Epithelial cell of proximal tubule (primary cell): ENCODE data around the gene PRM3. TPM values are rescaled to one million over a fixed set of nuclear protein-coding genes. Genes with fewer than 3 reads are reported as not detected.

Source experiments
- DNase-seq: peaks from one replicate; pipeline ENCODE4 v3.0.0-alpha.2; 2011; ENCODE audit warnings: low read depth
- H3K4me3 ChIP-seq: 2 replicates; pipeline ENCODE4 v1.5.1; 2011; ENCODE audit warnings: low read depth, mild to moderate bottlenecking, low read length
- total RNA-seq: library from RNA; depleted of rRNA; stranded (reverse); fragments of >200 nt; gene quantifications from 2 replicates; pipeline ENCODE4 v1.2.3, GENCODE V29; 2015
- TF ChIP-seq, protein P1 (sequence below): conservative IDR thresholded peaks from 2 replicates; pipeline ENCODE4 v1.5.1; 2012; ENCODE audit warnings: low read depth, mild to moderate bottlenecking, low read length

The PRM3 gene
- total RNA-seq, 1 donor from 2014 or later, result not detected

DNA sequence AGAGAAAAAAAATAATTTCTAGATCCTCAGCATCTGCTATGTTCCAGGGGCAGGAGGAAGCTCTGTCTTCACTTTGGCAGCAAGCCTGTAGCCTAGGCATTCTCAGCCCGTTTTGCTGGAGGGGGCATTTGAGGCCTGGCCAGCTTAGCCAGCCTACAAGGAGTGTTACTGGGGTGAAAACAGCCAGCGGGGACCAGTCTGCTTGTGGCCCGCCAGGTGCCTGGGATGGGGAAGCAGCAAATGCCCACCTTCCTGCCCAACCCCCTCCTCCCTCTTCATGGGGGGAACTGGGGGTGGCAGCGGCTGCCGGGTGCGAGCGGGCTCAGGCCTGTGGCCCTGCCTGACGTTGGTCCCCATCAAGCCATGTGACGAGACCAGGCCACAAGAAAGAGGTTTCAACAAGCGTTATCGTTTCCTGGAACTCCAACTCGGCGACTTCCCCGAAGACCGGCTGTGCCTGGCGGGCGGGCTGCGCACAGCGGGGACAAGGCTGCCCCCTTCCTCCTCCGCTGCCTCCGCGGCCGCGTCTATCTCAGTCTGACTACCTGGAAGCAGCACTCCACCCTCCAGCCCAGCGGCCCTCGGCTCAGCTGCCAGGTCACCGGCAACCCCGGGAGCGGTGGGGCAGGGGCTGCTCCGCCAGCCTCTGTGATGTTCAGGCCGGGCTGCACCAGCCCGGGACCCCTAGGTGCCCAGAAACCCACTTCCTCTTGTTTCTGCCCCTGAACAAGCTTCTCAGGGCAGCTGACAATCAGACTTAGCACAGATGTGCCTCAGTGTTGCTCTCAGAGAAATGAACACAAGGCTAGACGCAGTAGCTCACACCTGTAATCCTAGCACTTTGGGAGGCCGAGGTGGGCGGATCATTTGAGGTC, 40.3 kb downstream of the PRM3 start:
- TF ChIP-seq, protein P1, sequence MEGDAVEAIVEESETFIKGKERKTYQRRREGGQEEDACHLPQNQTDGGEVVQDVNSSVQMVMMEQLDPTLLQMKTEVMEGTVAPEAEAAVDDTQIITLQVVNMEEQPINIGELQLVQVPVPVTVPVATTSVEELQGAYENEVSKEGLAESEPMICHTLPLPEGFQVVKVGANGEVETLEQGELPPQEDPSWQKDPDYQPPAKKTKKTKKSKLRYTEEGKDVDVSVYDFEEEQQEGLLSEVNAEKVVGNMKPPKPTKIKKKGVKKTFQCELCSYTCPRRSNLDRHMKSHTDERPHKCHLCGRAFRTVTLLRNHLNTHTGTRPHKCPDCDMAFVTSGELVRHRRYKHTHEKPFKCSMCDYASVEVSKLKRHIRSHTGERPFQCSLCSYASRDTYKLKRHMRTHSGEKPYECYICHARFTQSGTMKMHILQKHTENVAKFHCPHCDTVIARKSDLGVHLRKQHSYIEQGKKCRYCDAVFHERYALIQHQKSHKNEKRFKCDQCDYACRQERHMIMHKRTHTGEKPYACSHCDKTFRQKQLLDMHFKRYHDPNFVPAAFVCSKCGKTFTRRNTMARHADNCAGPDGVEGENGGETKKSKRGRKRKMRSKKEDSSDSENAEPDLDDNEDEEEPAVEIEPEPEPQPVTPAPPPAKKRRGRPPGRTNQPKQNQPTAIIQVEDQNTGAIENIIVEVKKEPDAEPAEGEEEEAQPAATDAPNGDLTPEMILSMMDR, result no peak
- H3K4me3 ChIP-seq, result no peak overlapping the region
- DNase-seq, result no peak

DNA sequence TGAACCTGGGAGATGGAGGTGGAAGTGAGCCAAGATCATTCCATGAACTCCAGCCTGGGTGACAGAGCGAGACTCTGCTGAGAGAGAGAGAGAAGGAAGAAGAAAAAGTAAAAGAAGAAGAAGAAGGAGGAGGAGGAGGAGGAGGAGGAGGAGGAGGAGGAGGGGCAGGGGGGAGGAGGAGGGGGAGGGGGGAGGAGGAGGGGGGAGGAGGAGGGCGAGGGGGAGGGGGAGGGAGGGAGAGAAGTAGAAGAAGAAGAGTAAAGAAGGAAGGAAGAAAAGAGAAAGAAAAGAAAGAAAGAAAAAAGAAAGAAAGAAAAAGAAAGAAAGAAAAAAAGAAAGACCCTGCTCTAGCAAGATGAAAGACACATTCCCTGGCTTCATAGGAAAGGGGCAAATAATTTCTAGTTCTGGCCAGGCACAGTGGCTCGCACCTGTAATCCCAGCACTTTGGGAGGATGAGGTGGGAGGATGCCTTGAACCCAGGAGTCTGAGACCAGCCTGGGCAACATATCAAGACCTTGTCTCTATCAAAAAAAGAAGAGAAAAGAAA, 41.1 kb downstream of the PRM3 start:
- TF ChIP-seq, protein P1, result no peak
- no peak overlapping the region for H3K4me3 ChIP-seq
- DNase-seq, result no peak

DNA sequence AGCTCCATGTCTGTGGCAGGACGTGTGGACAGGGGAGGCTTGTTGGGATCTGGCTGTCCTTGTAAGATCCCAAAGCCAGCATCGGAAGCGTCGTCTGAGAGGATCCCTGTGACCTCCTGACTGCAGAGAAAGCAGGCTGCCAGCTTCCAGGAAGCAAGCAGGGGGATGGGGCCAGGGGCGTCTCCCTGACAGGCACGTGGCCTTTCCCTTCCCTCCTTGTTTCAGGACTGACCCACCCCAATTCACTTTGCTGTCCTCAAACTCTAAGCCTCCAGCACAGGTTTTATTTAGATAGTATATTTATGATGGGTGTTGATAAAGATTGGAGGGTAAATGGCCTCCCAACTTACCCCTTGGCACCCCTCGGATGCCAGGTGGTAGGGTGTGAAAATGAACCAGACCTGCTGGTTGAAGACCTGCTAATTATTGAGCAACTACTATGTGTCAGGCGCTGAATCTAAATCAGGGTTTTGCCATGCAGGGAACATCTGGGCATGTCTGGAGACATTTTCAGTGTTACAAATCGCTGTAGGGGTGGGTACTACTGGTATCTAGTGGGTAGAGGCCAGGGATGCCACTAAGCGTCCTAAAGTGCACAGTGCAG, 42.0 kb downstream of the PRM3 start:
- TF ChIP-seq, protein P1, result no peak
- no peak overlapping the region for H3K4me3 ChIP-seq
- DNase-seq, result no peak

DNA sequence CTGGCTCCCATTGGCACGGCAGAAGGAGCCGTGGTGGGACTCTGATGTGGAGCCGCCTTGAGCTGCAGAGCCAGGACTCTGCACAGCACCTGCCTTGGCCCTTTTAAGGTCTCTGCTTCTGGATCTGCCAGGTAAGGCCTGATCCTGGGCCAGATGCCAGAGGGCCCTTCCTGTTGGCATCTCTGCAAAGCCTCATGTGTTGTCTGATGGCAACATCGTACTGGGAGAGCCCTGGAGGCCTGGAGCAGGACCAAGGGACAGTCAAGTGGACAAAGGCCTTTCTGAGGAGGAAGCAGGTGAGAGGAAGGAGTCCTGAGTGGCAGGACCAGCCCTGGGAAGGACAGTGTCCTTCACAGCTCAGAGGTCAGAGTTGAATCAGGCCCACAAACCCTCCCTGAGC, 43.5 kb downstream of the PRM3 start:
- TF ChIP-seq, protein P1, result no peak
- H3K4me3 ChIP-seq, result no peak overlapping the region
- DNase-seq, result no peak

DNA sequence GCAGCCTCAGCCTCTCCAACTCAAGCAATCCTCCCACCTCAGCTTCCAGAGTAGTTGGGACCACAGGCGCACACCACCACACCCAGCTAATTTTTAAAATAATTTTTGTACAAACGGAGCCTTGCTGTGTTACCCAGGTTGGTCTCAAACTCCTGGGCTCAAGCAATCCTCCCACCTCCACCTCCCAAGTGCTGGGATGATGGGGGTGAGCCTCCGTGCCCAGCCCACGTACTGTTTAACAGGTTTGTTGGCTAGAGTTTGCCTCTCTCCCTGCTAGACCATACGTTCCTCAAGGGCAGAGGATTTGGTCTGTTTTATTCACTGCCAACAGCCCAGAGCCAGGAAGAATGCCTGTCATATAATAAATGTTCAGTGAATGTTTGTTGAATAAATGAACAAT, 44.0 kb downstream of the PRM3 start:
- TF ChIP-seq, protein P1, result no peak
- H3K4me3 ChIP-seq, result no peak overlapping the region
- DNase-seq, result no peak

DNA sequence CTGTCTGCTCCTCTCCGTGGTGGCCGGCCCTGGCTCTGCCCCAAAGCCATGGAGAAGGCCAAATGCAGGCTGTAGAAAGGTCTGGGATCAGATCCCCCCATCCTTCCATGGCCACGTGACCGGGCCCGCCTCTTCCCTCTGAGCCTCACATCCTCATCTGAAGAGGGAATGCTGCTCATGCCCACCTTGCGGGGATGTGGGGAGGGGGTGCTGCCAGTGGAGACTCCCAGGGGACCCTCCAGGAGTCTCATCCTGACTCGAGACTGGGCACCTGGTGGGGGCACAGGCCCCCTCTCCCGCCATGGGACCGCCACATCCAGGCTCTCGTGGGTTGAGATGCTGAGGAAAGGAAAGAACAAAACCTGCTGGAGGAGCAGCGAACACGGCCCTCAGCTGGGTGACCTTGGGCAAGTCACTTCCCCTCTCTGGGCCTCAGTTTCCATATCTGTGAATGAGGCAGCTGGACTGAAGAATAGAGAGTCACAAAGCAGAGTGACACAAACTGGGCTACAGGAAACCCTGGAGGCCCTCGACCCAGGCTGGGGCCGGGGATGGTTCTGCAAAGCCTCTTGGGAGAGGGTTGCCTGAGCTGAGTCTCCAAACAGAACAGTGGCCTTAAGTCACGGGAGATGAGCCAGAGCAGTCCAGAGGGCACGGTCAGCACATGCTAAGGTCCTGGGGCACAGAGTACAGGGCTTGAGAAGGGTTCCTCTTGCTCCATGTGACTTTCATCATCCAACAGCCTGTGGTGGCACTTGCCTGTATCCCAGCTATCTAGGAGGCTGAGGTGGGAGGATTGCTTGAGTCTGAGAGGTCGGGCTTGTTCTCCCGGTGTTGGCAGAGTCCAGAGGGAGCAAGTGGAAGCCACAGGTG, 47.5 kb downstream of the PRM3 start:
- TF ChIP-seq, protein P1, result no peak
- H3K4me3 ChIP-seq, result no peak overlapping the region
- no peak for DNase-seq
